Endothelial cell of umbilical vein (primary cell): ENCODE results near the gene KCNE5. TPM values are rescaled to one million over a fixed set of nuclear protein-coding genes. Genes with fewer than 3 reads are reported as not detected.
"Not testable (repeated sequence)": the region's sequence is repeated elsewhere in the genome, so short reads cannot be mapped to it uniquely, and the experiment has no call there.

ENCODE experiments used
- BruUV-seq: library from RNA; stranded (reverse); fragments of 400-500 nt; replicated peaks from 2 replicates; lab custom pipeline; 2021; lab: Mats Ljungman, UMichigan
- CTCF ChIA-PET: fragments of 300-600, 350-600 bp; sonication (Branson Sonifier 250); formaldehyde crosslinking; loops from one replicate; lab custom pipeline; 2021; ENCODE audit warnings: antibody characterized with exemption, inconsistent platforms; lab: Charles Lee
- POLR2A ChIA-PET: fragments of 300-600, 350-600 bp; sonication (Branson Sonifier 250); formaldehyde crosslinking; loops from one replicate; lab custom pipeline; 2021; ENCODE audit warnings: antibody characterized with exemption, inconsistent platforms; lab: Charles Lee
- DNase-seq: peaks from one replicate; pipeline ENCODE4 v3.0.0-alpha.2; 2011; ENCODE audit warnings: low read depth, low spot score
- FAIRE-seq: peaks from 2 replicates; lab custom pipeline; 2011; peaks lifted over from hg19 to GRCh38; lab: Jason Lieb, UNC
- H2AFZ ChIP-seq: 2 replicates; pipeline ENCODE4 v1.6.0; 2012; ENCODE audit warnings: low read depth, low read length, control low read depth, inconsistent platforms
- H3K27ac ChIP-seq: 2 replicates; pipeline ENCODE4 v1.5.1; 2011; ENCODE audit warnings: low read depth, mild to moderate bottlenecking, control low read depth, low read length, moderate library complexity; ENCODE audit not compliant: insufficient read depth
- H3K27me3 ChIP-seq, 2 experiments: 2 replicates each; pipeline versions ENCODE4 v1.6.0 to v1.6.1; 2011; ENCODE audit warnings: low read length in 2 of 2, mixed read lengths in 1 of 2; ENCODE audit not compliant: control insufficient read depth in 2 of 2, insufficient read depth in 2 of 2
- H3K36me3 ChIP-seq, 2 experiments: 2 replicates in 1 of 2; 3 replicates in 1 of 2; pipeline ENCODE4 v1.5.1; 2011; ENCODE audit warnings: low read length in 2 of 2, mild to moderate bottlenecking in 1 of 2, moderate library complexity in 1 of 2; ENCODE audit not compliant: control insufficient read depth in 2 of 2, insufficient read depth in 2 of 2; ENCODE audit errors: extremely low read depth in 1 of 2
- H3K4me1 ChIP-seq: 3 replicates; pipeline ENCODE4 v1.5.1; 2011; ENCODE audit warnings: mild to moderate bottlenecking, low read length; ENCODE audit not compliant: control insufficient read depth, insufficient read depth; ENCODE audit errors: extremely low read depth
- H3K4me2 ChIP-seq: 2 replicates; pipeline ENCODE4 v1.6.1; 2011; ENCODE audit warnings: low read length, control low read depth, mixed read lengths; ENCODE audit not compliant: insufficient read depth
- H3K4me3 ChIP-seq, 3 experiments: fragments of 200-600 bp in 1 of 3; sonication (generic), shearing (Covaris generic) in 1 of 3; replicated peaks in 1 of 3; 2 replicates each; pipeline ENCODE4 v1.5.1; 2011 to 2016; ENCODE audit warnings: control low read depth in 3 of 3, low read length in 3 of 3, mild to moderate bottlenecking in 2 of 3, inconsistent platforms in 1 of 3, low read depth in 1 of 3, moderate library complexity in 1 of 3; ENCODE audit not compliant: insufficient read depth in 1 of 3
- H3K79me2 ChIP-seq: 2 replicates; pipeline ENCODE4 v1.6.0; 2012; ENCODE audit warnings: low read length, inconsistent platforms; ENCODE audit not compliant: control insufficient read depth, insufficient read depth
- H3K9ac ChIP-seq: replicated peaks from 2 replicates; pipeline ENCODE3; 2011; ENCODE audit warnings: low read length, control low read depth; ENCODE audit not compliant: insufficient read depth; ENCODE audit errors: extremely low read depth
- H3K9me1 ChIP-seq: replicated peaks from 3 replicates; pipeline ENCODE4 v1.6.0; 2011; ENCODE audit warnings: mild to moderate bottlenecking, low read length; ENCODE audit not compliant: control insufficient read depth, insufficient read depth; ENCODE audit errors: extremely low read depth
- H3K9me3 ChIP-seq: replicated peaks from 2 replicates; pipeline ENCODE4 v1.5.1; 2012; ENCODE audit warnings: low read length, inconsistent platforms; ENCODE audit not compliant: control insufficient read depth, insufficient read depth
- H4K20me1 ChIP-seq: replicated peaks from 2 replicates; pipeline ENCODE3; 2011; ENCODE audit warnings: mild to moderate bottlenecking, low read length; ENCODE audit not compliant: control insufficient read depth, insufficient read depth; ENCODE audit errors: extremely low read depth
- EZH2 ChIP-seq: IDR thresholded peaks from 2 replicates; pipeline ENCODE4 v1.6.1; 2012; ENCODE audit warnings: borderline replicate concordance, low read depth, mild to moderate bottlenecking, moderate library complexity, low read length, inconsistent platforms; ENCODE audit not compliant: severe bottlenecking
- FOS ChIP-seq: IDR thresholded peaks from 2 replicates; pipeline ENCODE4 v1.6.1; 2011; ENCODE audit warnings: mild to moderate bottlenecking, low read length, moderate library complexity, borderline replicate concordance; ENCODE audit not compliant: insufficient read depth
- GATA2 ChIP-seq: IDR thresholded peaks from 2 replicates; pipeline ENCODE4 v1.7.0; 2011; ENCODE audit warnings: low read depth, mild to moderate bottlenecking, moderate library complexity, mixed read lengths, low read length; ENCODE audit not compliant: insufficient read length, insufficient read depth
- MAX ChIP-seq: IDR thresholded peaks from 2 replicates; pipeline ENCODE4 v1.6.1; 2011; ENCODE audit not compliant: insufficient read depth, insufficient read length
- MYC ChIP-seq: IDR thresholded peaks from one replicate; pipeline ENCODE4 v1.6.1; 2011; ENCODE audit warnings: mild to moderate bottlenecking, low read depth, low read length
- POLR2AphosphoS5 ChIP-seq: IDR thresholded peaks from 2 replicates; pipeline ENCODE4 v1.6.1; 2012; ENCODE audit warnings: low read depth, mild to moderate bottlenecking, control low read depth, low read length, moderate library complexity; ENCODE audit not compliant: insufficient read depth
- dilution Hi-C: fragments of 300-500 bp; cut with MboI; formaldehyde crosslinking; loops from one replicate; pipeline ENCODE4 v1.15.0; 2019; ENCODE audit warnings: low sequenced_read_pairs; ENCODE audit not compliant: extremely low pct_ligation_motif_present
- intact Hi-C: fragments of 100-400 bp; cut with micrococcal nuclease; formaldehyde crosslinking; loops from one replicate; pipeline ENCODE4 v1.10.0; 2022
- polyA plus RNA-seq, 4 experiments: library from polyadenylated mRNA; depleted of rRNA in 3 of 4; stranded (reverse) in 3 of 4; unstranded in 1 of 4; fragments of >200 nt; gene quantifications; 2 replicates each; pipeline versions ENCODE4 v1.2.1 to v1.2.3, GENCODE V29; 2011 to 2012; ENCODE audit warnings: missing spikeins in 1 of 4
- total RNA-seq: library from RNA; stranded (reverse); gene quantifications from 2 replicates; pipeline ENCODE4 v1.2.3, GENCODE V29; 2021

Gene KCNE5
- total and polyA plus RNA-seq, 2 donors (not counting 3 experiments of a cell fraction or from before 2014, with no cell fraction given) = 0.15 to 0.31 TPM

- Histone ChIP-seq H3K4me1 (no peaks in the 10 kb centered on the region), H3K4me3 (no peak overlapping the region), H3K4me2 (no peak overlapping the region), H2AFZ (no peak overlapping the region), H3K9me3 (no peaks in the 10 kb centered on the region), H3K27me3 (no peaks in the 10 kb centered on the region), H3K9me1 (no peaks in the 10 kb centered on the region), H4K20me1 (no peaks in the 10 kb centered on the region), H3K36me3 (no peaks in the 10 kb centered on the region), H3K27ac (no peak overlapping the region), H3K79me2 (peaks cover 27% of the 10 kb centered on the region), H3K9ac (no peak overlapping the region)
- CTCF ChIA-PET = interaction anchor here (1.3 kb wide), 1 partner anchor 237 kb away, joined by 3 read pairs; no protein-coding TSS in a partner anchor
- BruUV-seq = no TSS peak
- dilution Hi-C loops (no loop called here), intact Hi-C loops (no loop called here)
- no peak for TF ChIP-seq MYC
- TF ChIP-seq POLR2AphosphoS5 = no peak
- TF ChIP-seq MAX = no peak
- no peak for TF ChIP-seq GATA2
- no peak for TF ChIP-seq EZH2
- TF ChIP-seq FOS = no peak
- FAIRE-seq (no peak), DNase-seq (no peak)
- POLR2A ChIA-PET = no interaction called here
These were observed 29.6 kb upstream of the KCNE5 start for GRCh38 chrX:109654516-109655109.

DNA sequence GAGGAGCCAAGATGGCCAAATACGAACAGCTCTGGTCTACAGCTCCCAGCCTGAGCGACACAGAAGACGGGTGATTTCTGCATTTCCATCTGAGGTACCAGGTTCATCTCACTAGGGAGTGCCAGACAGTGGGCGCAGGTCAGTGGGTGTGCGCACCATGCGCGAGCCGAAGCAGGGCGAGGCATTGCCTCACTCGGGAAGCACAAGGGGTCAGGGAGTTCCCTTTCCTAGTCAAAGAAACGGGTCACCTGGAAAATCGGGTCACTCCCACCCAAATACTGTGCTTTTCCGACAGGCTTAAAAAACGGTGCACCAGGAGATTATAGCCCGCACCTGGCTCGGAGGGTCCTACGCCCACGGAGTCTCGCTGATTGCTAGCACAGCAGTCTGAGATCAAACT lies 19.7 kb upstream of the KCNE5 start:
- H3K36me3 ChIP-seq, H3K4me1 ChIP-seq, dilution Hi-C loops, H2AFZ ChIP-seq, H3K4me3 ChIP-seq, CTCF ChIA-PET, H4K20me1 ChIP-seq, H3K27ac ChIP-seq, FAIRE-seq, DNase-seq, H3K9ac ChIP-seq, H3K27me3 ChIP-seq, H3K79me2 ChIP-seq, BruUV-seq, H3K4me2 ChIP-seq, H3K9me3 ChIP-seq, POLR2A ChIA-PET, H3K9me1 ChIP-seq, intact Hi-C loops: not testable (repeated sequence)
